GM23248 (cell line): ENCODE results near the gene NUDT2.

ENCODE experiments used
- EZH2 ChIP-seq: fragments of 200-600 bp; sonication (generic); IDR thresholded peaks from 2 replicates; pipeline ENCODE4 v1.6.1; 2018; ENCODE audit warnings: antibody characterized with exemption, mild to moderate bottlenecking; ENCODE audit not compliant: insufficient read depth, poor library complexity, severe bottlenecking
- EZH2phosphoT487 ChIP-seq: fragments of 200-600 bp; sonication (generic); IDR thresholded peaks from 2 replicates; pipeline ENCODE4 v1.6.1; 2018; ENCODE audit warnings: antibody characterized with exemption, moderate library complexity, mild to moderate bottlenecking, low read depth; ENCODE audit not compliant: insufficient read depth

DNA sequence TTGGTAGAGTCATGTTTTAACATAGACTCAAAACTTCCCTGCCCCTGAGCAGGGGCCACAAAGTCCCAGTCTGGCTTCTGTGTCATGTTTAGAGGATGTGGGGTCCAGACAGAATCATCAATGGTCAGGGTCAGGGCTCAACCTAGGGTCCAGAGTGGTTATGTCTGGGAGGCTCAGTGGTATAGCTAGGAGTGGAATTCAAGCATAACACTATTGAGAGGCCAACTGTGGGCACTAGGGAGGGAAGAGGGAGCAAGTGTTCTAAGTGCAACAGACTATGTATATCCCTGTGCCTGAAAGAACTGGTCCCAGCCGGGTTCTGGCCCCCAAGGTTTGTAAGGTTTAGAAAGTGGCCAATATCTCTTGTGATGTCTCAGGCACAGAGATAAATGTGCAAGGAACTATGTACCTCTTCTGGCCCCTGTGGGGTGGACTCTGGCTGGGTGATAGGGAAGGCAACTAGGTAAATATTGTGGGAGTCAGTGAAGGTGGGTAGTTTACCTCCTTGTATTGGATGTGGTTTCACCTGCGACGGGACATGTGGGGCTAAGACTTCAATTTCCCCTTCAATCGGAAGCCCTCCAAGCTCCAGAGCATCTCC lies 33.3 kb downstream of the NUDT2 start:
- no peak for TF ChIP-seq EZH2
- no peak for TF ChIP-seq EZH2phosphoT487
